Progenitor cell of endocrine pancreas (in vitro differentiated cells): Measurements from ENCODE around the gene ENDOU. TPM values are rescaled to one million over a fixed set of nuclear protein-coding genes. Genes with fewer than 3 reads are reported as not detected.

Experiments
- DNase-seq: peaks from one replicate; pipeline ENCODE4 v3.0.0; 2021; ENCODE audit warnings: low spot score; ENCODE audit not compliant: unreplicated experiment
- H3K27ac Mint-ChIP-seq: 2 replicates; pipeline ENCODE4 v1.8.0; 2021; ENCODE audit warnings: mild to moderate bottlenecking, moderate library complexity, mixed read lengths
- H3K27me3 Mint-ChIP-seq: 2 replicates; pipeline ENCODE4 v1.8.0; 2021; ENCODE audit warnings: mixed read lengths
- H3K36me3 Mint-ChIP-seq: 2 replicates; pipeline ENCODE4 v1.8.0; 2022; ENCODE audit warnings: mixed read lengths; ENCODE audit not compliant: insufficient read depth
- H3K4me1 Mint-ChIP-seq: 2 replicates; pipeline ENCODE4 v1.8.0; 2021; ENCODE audit warnings: low read depth, mixed read lengths
- H3K4me3 Mint-ChIP-seq: 2 replicates; pipeline ENCODE4 v1.8.0; 2021; ENCODE audit warnings: low read depth, mild to moderate bottlenecking, moderate library complexity, mixed read lengths
- H3K9me3 Mint-ChIP-seq: 2 replicates; pipeline ENCODE4 v1.8.0; 2021; ENCODE audit warnings: low read depth, mixed read lengths
- CTCF ChIP-seq: fragments of 200-600 bp; sonication (generic); IDR thresholded peaks from one replicate; pipeline ENCODE4 v1.5.0; 2021; ENCODE audit warnings: antibody characterized with exemption, mild to moderate bottlenecking; ENCODE audit not compliant: unreplicated experiment
- total RNA-seq: library from RNA; stranded (reverse); gene quantifications from 2 replicates; pipeline ENCODE4 v1.2.1, GENCODE V29; 2021

ENDOU gene
- total RNA-seq, 1 donor from 2014 or later, result not detected

- TF ChIP-seq CTCF, result no peak
- peaks cover 7% of the 10 kb centered on the region for H3K4me1 Mint-ChIP-seq
- H3K36me3 Mint-ChIP-seq, result no peaks in the 10 kb centered on the region
- DNase-seq, result no peak
- no peak overlapping the region for H3K4me3 Mint-ChIP-seq
- no peaks in the 10 kb centered on the region for H3K9me3 Mint-ChIP-seq
- no peak overlapping the region for H3K27ac Mint-ChIP-seq
- peaks cover 16% of the 10 kb centered on the region for H3K27me3 Mint-ChIP-seq
These were observed 26.8 kb upstream of the ENDOU start for GRCh38 chr12:47752121-47752520.

GRCh38 chr12:47751561-47751960 lies 26.3 kb upstream of the ENDOU start:
- Mint-ChIP-seq H3K36me3 (no peaks in the 10 kb centered on the region), H3K27ac (no peak overlapping the region), H3K4me1 (peaks cover 7% of the 10 kb centered on the region), H3K4me3 (no peak overlapping the region), H3K9me3 (no peaks in the 10 kb centered on the region), H3K27me3 (peaks cover 18% of the 10 kb centered on the region)
- no peak for TF ChIP-seq CTCF
- DNase-seq, result no peak

- TF ChIP-seq CTCF, result no peak
- DNase-seq, result no peak
- no peaks in the 10 kb centered on the region for H3K9me3 Mint-ChIP-seq
- peaks cover 13% of the 10 kb centered on the region for H3K27me3 Mint-ChIP-seq
- H3K36me3 Mint-ChIP-seq, result no peaks in the 10 kb centered on the region
- peaks cover 7% of the 10 kb centered on the region for H3K4me1 Mint-ChIP-seq
- H3K4me3 Mint-ChIP-seq, result no peak overlapping the region
- H3K27ac Mint-ChIP-seq, result no peak overlapping the region
These were observed 25.7 kb upstream of the ENDOU start for GRCh38 chr12:47750916-47751470.

- Mint-ChIP-seq H3K9me3 (no peaks in the 10 kb centered on the region), H3K27ac (no peak overlapping the region), H3K4me3 (no peak overlapping the region), H3K36me3 (no peaks in the 10 kb centered on the region), H3K27me3 (peaks cover 11% of the 10 kb centered on the region), H3K4me1 (peaks cover 7% of the 10 kb centered on the region)
- DNase-seq, result no peak
- TF ChIP-seq CTCF, result no peak
These were observed 25.0 kb upstream of the ENDOU start for GRCh38 chr12:47750229-47750798.

- Mint-ChIP-seq H3K27me3 (peaks cover 19% of the 10 kb centered on the region), H3K9me3 (no peaks in the 10 kb centered on the region), H3K4me3 (no peak overlapping the region), H3K36me3 (no peaks in the 10 kb centered on the region), H3K4me1 (peaks cover 12% of the 10 kb centered on the region), H3K27ac (no peak overlapping the region)
- TF ChIP-seq CTCF, result no peak
- no peak for DNase-seq
These were observed 23.6 kb upstream of the ENDOU start for GRCh38 chr12:47748899-47749298.
